IPS-20b (cell line): ENCODE data around the gene F2RL3.
"Not testable (repeated sequence)": the region's sequence is repeated elsewhere in the genome, so short reads cannot be mapped to it uniquely, and the experiment has no call there.

ENCODE experiments used
- H3K27ac ChIP-seq: one replicate; pipeline ENCODE4 v1.5.1; 2013; ENCODE audit warnings: low read length
- H3K27me3 ChIP-seq: 2 replicates; pipeline ENCODE4 v1.6.1; 2013; ENCODE audit warnings: mild to moderate bottlenecking, low read length, inconsistent platforms; ENCODE audit not compliant: insufficient read depth
- H3K36me3 ChIP-seq: 2 replicates; pipeline ENCODE4 v1.6.1; 2013; ENCODE audit warnings: low read depth, mild to moderate bottlenecking, inconsistent platforms, low read length, moderate library complexity; ENCODE audit not compliant: insufficient read depth
- H3K4me1 ChIP-seq: 2 replicates; pipeline ENCODE4 v1.6.1; 2013; ENCODE audit warnings: mild to moderate bottlenecking, control low read depth, inconsistent platforms, low read length, moderate library complexity; ENCODE audit not compliant: insufficient read depth
- H3K4me3 ChIP-seq: 2 replicates; pipeline ENCODE4 v1.5.1; 2013; ENCODE audit warnings: mild to moderate bottlenecking, low read length, inconsistent platforms
- H3K9ac ChIP-seq: 2 replicates; pipeline ENCODE4 v1.6.1; 2013; ENCODE audit warnings: low read depth, mild to moderate bottlenecking, inconsistent platforms, low read length, moderate library complexity
- H3K9me3 ChIP-seq: 2 replicates; pipeline ENCODE4 v1.6.1; 2013; ENCODE audit warnings: mild to moderate bottlenecking, low read depth, low read length, inconsistent platforms; ENCODE audit not compliant: insufficient read depth

The F2RL3 gene

GRCh38 chr19:16861834-16862233, 27.0 kb upstream of the F2RL3 start:
- Histone ChIP-seq H3K27ac (no peak overlapping the region), H3K27me3 (no peaks in the 10 kb centered on the region), H3K9ac (no peak overlapping the region), H3K36me3 (peaks cover 53% of the 10 kb centered on the region), H3K4me1 (no peaks in the 10 kb centered on the region), H3K4me3 (no peak overlapping the region), H3K9me3 (no peaks in the 10 kb centered on the region)

DNA sequence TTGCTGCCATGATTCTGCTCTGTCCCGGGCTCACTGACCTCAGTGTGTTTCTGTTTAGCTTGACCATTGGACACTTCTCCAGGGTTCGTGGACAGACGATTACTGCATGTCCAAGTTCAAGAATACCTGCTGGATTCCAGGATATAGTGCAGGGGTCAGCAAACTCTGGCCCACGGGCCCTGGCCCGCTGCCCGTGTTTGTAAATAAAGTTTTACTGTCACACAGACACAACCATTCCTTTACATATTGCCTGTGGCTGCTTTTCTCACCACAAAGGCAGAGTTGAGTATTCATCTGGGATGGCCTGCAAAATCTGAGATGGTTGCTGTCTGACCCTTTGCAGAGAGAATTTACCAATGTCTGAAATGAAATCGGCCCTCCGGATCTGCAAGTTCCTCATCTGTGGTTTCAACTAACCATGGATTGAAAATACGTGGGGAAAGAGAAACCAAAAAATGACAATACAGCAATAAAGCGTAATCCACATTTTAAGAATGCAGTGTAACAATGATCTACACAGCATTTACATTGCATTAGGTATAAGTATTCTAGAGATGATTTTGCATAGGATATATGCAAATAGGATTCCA, 25.9 kb upstream of the F2RL3 start:
- Histone ChIP-seq H3K4me3 (no peak overlapping the region), H3K4me1 (no peaks in the 10 kb centered on the region), H3K36me3 (peaks cover 63% of the 10 kb centered on the region), H3K27me3 (no peaks in the 10 kb centered on the region), H3K27ac (no peak overlapping the region), H3K9ac (no peak overlapping the region), H3K9me3 (no peaks in the 10 kb centered on the region)

- Histone ChIP-seq H3K9me3 (no peaks in the 10 kb centered on the region), H3K27me3 (no peaks in the 10 kb centered on the region), H3K36me3 (peaks cover 82% of the 10 kb centered on the region), H3K9ac (no peak overlapping the region), H3K4me1 (no peaks in the 10 kb centered on the region), H3K4me3 (no peak overlapping the region), H3K27ac (no peak overlapping the region)
Observed at GRCh38 chr19:16867211-16867610, 21.6 kb upstream of the F2RL3 start.

DNA sequence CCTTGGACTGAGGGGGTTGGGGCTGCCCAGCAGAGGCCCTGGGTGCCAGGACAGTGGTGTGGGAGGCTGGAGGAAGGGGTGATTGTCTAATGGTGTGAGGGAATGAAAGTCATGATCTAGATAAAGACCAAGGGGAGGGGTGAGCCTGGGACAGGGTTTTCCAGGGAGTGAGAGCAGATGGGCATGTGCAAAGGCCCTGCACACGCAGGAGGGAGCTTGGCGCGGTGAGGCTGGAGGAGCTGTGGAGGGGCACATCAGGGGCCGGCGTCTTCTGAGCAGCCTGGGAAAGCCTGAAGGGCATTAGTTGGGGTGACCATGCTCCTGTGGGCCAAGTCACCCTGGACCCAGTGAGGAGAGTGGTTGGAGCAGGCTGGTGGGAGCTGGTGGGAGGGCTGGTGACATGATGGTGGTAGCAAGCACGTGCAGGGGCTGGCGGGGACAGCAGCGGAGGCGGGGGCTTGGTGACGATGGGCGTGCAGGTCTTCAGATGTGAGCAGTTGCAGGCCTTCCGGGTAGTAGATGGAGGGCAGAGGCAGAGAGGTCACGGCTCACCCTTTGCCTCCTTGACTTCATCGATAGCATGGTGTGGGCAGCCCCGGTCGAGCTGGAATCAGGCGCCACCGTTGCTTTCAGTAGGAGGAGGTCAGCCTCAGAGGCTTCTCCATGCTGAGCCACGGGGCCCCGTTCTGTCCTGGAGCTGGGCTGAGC, 20.2 kb upstream of the F2RL3 start:
- Histone ChIP-seq H3K4me3 (no peak overlapping the region), H3K36me3 (peaks cover 81% of the 10 kb centered on the region), H3K27ac (no peak overlapping the region), H3K4me1 (no peaks in the 10 kb centered on the region), H3K27me3 (no peaks in the 10 kb centered on the region), H3K9me3 (no peaks in the 10 kb centered on the region), H3K9ac (no peak overlapping the region)

DNA sequence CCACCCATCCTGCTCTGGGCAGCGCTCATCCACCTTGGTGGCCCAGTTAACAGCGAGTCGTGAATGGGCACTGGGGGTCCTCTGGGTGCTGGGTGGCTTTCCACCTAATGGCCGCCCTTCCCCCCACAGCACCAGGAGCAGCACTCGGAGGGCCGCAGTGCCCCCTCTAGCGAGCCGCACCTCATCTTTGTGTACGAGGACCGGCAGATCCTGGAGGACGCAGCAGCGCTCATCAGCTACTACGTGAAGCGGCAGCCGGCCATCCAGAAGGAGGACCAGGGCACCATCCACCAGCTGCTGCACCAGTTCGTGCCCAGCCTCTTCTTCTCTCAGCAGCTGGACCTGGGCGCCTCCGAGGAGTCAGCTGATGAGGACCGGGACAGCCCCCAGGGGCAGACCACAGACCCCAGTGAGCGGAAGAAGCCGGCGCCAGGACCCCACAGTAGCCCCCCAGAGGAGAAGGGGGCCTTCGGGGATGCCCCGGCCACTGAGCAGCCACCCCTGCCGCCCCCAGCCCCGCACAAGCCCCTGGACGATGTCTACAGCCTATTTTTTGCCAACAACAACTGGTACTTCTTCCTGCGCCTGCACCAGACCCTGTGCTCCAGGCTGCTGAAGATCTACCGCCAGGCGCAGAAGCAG, 19.3 kb upstream of the F2RL3 start:
- Histone ChIP-seq H3K9ac (no peak overlapping the region), H3K36me3 (peaks cover 77% of the 10 kb centered on the region)

GRCh38 chr19:16871871-16872270, 16.9 kb upstream of the F2RL3 start:
- Histone ChIP-seq H3K27me3 (no peaks in the 10 kb centered on the region), H3K27ac (no peak overlapping the region), H3K4me1 (no peaks in the 10 kb centered on the region), H3K36me3 (peaks cover 70% of the 10 kb centered on the region), H3K9ac (no peak overlapping the region), H3K4me3 (no peak overlapping the region), H3K9me3 (no peaks in the 10 kb centered on the region)

More for the DNA sequence above, 19.3 kb upstream of the F2RL3 start:
- H3K27me3 ChIP-seq: no peaks in the 10 kb centered on the region
- H3K4me3 ChIP-seq: no peak overlapping the region
- no peaks in the 10 kb centered on the region for H3K4me1 ChIP-seq
- H3K27ac ChIP-seq: no peak overlapping the region
- H3K9me3 ChIP-seq: no peaks in the 10 kb centered on the region

GRCh38 chr19:16872728-16873127, 16.1 kb upstream of the F2RL3 start:
- no peaks in the 10 kb centered on the region for H3K9me3 ChIP-seq
- H3K36me3 ChIP-seq: peaks cover 69% of the 10 kb centered on the region
- H3K27me3 ChIP-seq: no peaks in the 10 kb centered on the region
- no peak overlapping the region for H3K27ac ChIP-seq
- H3K4me1 ChIP-seq: no peaks in the 10 kb centered on the region
- no peak overlapping the region for H3K9ac ChIP-seq
- no peak overlapping the region for H3K4me3 ChIP-seq

GRCh38 chr19:16873594-16873993, 15.2 kb upstream of the F2RL3 start:
- no peaks in the 10 kb centered on the region for H3K4me1 ChIP-seq
- no peak overlapping the region for H3K9ac ChIP-seq
- H3K4me3 ChIP-seq: no peak overlapping the region
- H3K9me3 ChIP-seq: no peaks in the 10 kb centered on the region
- no peaks in the 10 kb centered on the region for H3K27me3 ChIP-seq
- H3K27ac ChIP-seq: no peak overlapping the region
- peaks cover 64% of the 10 kb centered on the region for H3K36me3 ChIP-seq

GRCh38 chr19:16874250-16874977, 14.4 kb upstream of the F2RL3 start:
- Histone ChIP-seq H3K4me1 (no peaks in the 10 kb centered on the region), H3K36me3 (peaks cover 72% of the 10 kb centered on the region), H3K27ac (no peak overlapping the region), H3K9ac (no peak overlapping the region), H3K4me3 (no peak overlapping the region), H3K9me3 (no peaks in the 10 kb centered on the region), H3K27me3 (no peaks in the 10 kb centered on the region)

DNA sequence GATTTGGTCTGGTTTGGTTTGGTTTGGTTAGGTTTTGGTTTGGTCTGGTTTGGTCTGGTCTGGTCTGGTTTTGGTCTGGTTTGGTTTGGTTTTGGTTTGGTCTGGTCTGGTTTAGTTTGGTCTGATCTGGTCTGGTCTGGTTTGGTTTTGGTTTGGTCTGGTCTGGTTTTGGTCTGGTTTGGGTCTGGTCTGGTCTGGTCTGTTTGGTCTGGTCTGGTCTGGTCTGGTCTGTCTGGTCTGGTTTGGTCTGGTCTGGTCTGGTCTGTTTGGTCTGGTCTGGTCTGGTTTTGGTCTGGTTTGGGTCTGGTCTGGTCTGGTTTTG, 13.9 kb upstream of the F2RL3 start:
- H3K9me3 ChIP-seq, H3K4me3 ChIP-seq, H3K27ac ChIP-seq, H3K4me1 ChIP-seq, H3K27me3 ChIP-seq, H3K9ac ChIP-seq: not testable (repeated sequence)
- peaks cover 74% of the 10 kb centered on the region for H3K36me3 ChIP-seq

DNA sequence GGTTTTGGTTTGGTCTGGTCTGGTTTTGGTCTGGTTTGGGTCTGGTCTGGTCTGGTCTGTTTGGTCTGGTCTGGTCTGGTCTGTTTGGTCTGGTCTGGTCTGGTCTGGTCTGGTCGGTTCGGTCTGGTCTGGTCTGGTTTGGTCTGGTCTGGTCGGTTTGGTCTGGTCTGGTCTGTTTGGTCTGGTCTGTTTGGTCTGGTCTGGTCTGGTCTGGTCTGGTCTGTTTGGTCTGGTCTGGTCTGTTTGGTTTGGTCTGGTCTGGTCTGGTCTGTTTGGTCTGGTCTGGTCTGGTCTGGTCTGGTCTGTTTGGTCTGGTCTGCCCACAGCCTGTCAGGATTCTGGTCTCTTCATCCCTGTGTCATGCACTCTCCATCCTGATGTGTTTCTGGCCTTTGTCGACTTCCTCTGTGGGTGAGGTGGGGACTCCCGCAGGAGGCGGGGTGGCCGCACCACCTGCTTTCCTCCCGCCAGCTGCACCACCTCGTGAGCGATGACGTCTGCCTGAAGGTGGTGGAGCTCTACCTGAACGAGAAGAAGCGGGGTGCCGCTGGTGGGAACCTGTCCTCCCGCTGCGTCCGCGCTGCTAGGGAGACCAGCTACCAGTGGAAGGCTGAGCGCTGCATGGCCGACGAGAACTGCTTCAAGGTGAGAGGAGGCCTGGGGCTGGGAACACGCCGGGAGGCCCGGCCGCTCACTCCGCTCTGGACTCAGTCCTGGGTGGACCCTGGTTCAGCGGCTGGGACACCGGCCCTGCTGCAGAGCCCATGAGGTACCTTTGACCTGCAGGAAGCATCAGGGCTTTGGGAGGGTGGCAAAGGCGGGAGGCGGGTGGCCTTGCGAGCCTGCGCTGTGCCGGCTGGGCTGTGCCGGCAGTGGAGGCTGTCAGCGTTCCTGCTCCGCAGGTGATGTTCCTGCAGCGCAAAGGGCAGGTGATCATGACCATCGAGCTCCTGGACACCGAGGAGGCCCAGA, 12.9 kb upstream of the F2RL3 start:
- no peaks in the 10 kb centered on the region for H3K4me1 ChIP-seq
- H3K9me3 ChIP-seq: no peaks in the 10 kb centered on the region
- no peaks in the 10 kb centered on the region for H3K27me3 ChIP-seq
- no peak overlapping the region for H3K9ac ChIP-seq
- H3K27ac ChIP-seq: no peak overlapping the region
- peaks cover 70% of the 10 kb centered on the region for H3K36me3 ChIP-seq
- H3K4me3 ChIP-seq: no peak overlapping the region
